Esophagus (tissue), 2 donors: Measurements from ENCODE around the gene FRRS1. TPM values are rescaled to one million over a fixed set of nuclear protein-coding genes. Genes with fewer than 3 reads are reported as not detected.

Experiments used
- H3K27ac ChIP-seq, 2 donors: one replicate each; pipeline ENCODE4 v1.5.1; 2013; ENCODE audit warnings: low read depth in 2 of 2, mild to moderate bottlenecking in 2 of 2, inconsistent platforms in 1 of 2, low read length in 1 of 2, moderate library complexity in 1 of 2
- H3K27me3 ChIP-seq, 2 donors: one replicate each; pipeline ENCODE4 v1.6.1; 2013; ENCODE audit warnings: low read length in 2 of 2, control low read depth in 1 of 2, mild to moderate bottlenecking in 1 of 2; ENCODE audit not compliant: insufficient read depth in 2 of 2, control insufficient read depth in 1 of 2
- H3K36me3 ChIP-seq, 2 donors: one replicate each; pipeline ENCODE4 v1.6.1; 2013; ENCODE audit warnings: low read length in 1 of 2; ENCODE audit not compliant: control insufficient read depth in 2 of 2, insufficient read depth in 2 of 2
- H3K4me1 ChIP-seq, 2 donors: one replicate each; pipeline ENCODE4 v1.6.1; 2013; ENCODE audit warnings: low read length in 1 of 2; ENCODE audit not compliant: control insufficient read depth in 2 of 2, insufficient read depth in 2 of 2
- H3K4me3 ChIP-seq, 2 donors: one replicate each; pipeline ENCODE4 v1.5.1; 2013; ENCODE audit warnings: low read length in 2 of 2, mild to moderate bottlenecking in 2 of 2, low read depth in 1 of 2, moderate library complexity in 1 of 2
- H3K9me3 ChIP-seq, 2 donors: one replicate each; pipeline ENCODE4 v1.6.1; 2013; ENCODE audit warnings: mild to moderate bottlenecking in 2 of 2, low read depth in 1 of 2, low read length in 1 of 2, moderate library complexity in 1 of 2; ENCODE audit not compliant: control insufficient read depth in 2 of 2, insufficient read depth in 1 of 2
- WGBS, 2 donors: extraction: QIAGEN DNeasy Blood & Tissue Kit; methylation state at CpG; one replicate each; pipeline ENCODE4 v1.1.7; 2013; 5-methylcytosine and 5-hydroxymethylcytosine counted together
- polyA plus RNA-seq, 2 donors: library from polyadenylated mRNA; stranded (reverse); fragments of 200-250 nt; gene quantifications; one replicate each; pipeline ENCODE4 v1.2.3, GENCODE V29; 2013
- donor health status: healthy with polysubstance abuse.
- donor health status: Bipolar disorder and iron deficiency.

Gene FRRS1
- polyA plus RNA-seq, 2 donors: 2.3 to 5.2 TPM

DNA sequence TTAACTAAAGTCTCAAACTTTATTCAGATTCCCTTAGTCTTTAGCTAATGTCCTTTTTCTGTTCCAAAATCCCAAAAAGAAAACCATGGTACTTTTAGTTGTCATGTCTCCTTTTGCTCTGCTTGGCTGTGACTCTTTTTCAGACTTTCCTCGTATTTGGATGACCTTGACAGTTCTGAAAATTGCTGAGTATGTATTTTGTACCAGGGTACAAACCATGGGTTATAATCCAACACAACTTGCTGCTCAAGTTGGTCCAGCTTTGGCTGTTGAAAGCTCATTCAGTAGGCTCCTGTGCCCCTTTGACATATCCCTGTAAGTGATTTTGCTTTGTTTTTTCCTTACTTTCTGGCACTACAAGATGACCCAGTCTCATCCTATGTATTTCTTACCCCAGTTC lies 68.9 kb downstream of the FRRS1 start:
- Histone ChIP-seq H3K36me3 (peaks cover under 1 to 2% of the 10 kb centered on the region in 2 donors), H3K27me3 (no peaks in the 10 kb centered on the region), H3K27ac (no peak overlapping the region), H3K4me1 (no peaks in the 10 kb centered on the region), H3K4me3 (no peak overlapping the region), H3K9me3 (no peaks in the 10 kb centered on the region)
- WGBS, 2 donors: 72% methylated on average over 1 of the region's 1 CpG

GRCh38 chr1:99696616-99697015 lies 69.8 kb downstream of the FRRS1 start:
- Histone ChIP-seq H3K27ac (no peak overlapping the region), H3K27me3 (no peaks in the 10 kb centered on the region), H3K4me3 (no peak overlapping the region), H3K9me3 (no peaks in the 10 kb centered on the region), H3K36me3 (peaks cover 6 to 7% of the 10 kb centered on the region in 2 donors), H3K4me1 (no peaks in the 10 kb centered on the region)
- 72 to 93% methylated on average over 2 of the region's 2 CpGs for WGBS, 2 donors

GRCh38 chr1:99691175-99691574 lies 75.3 kb downstream of the FRRS1 start:
- Histone ChIP-seq H3K27me3 (no peaks in the 10 kb centered on the region), H3K4me3 (no peak overlapping the region), H3K4me1 (no peaks in the 10 kb centered on the region), H3K9me3 (no peaks in the 10 kb centered on the region), H3K27ac (no peak overlapping the region), H3K36me3 (peaks cover 6 to 7% of the 10 kb centered on the region in 2 donors)
- WGBS, 2 donors: 77 to 87% methylated on average over 2 of the region's 2 CpGs

- peak overlapping the region in 1 of 2 donors; percentile 46 for H3K27ac ChIP-seq
- H3K4me1 ChIP-seq: no peaks in the 10 kb centered on the region
- no peaks in the 10 kb centered on the region for H3K27me3 ChIP-seq
- 10 to 19% methylated on average over 6 of the region's 6 CpGs for WGBS, 2 donors
- no peaks in the 10 kb centered on the region for H3K36me3 ChIP-seq
- no peak overlapping the region for H3K4me3 ChIP-seq
- no peaks in the 10 kb centered on the region for H3K9me3 ChIP-seq
These were observed 80.8 kb downstream of the FRRS1 start for GRCh38 chr1:99685516-99686180.

- Histone ChIP-seq H3K4me3 (no peak overlapping the region), H3K36me3 (peaks cover 0 to 4% of the 10 kb centered on the region in 2 donors), H3K4me1 (no peaks in the 10 kb centered on the region), H3K27me3 (no peaks in the 10 kb centered on the region), H3K27ac (no peak overlapping the region), H3K9me3 (no peaks in the 10 kb centered on the region)
- WGBS, 2 donors: 67 to 78% methylated on average over 4 of the region's 4 CpGs
These were observed 84.1 kb downstream of the FRRS1 start for GRCh38 chr1:99682291-99682751.

- H3K9me3 ChIP-seq: no peaks in the 10 kb centered on the region
- no peaks in the 10 kb centered on the region for H3K4me1 ChIP-seq
- no peaks in the 10 kb centered on the region for H3K27me3 ChIP-seq
- no peak overlapping the region for H3K4me3 ChIP-seq
- 66% methylated on average over 3 of the region's 3 CpGs for WGBS, 2 donors
- H3K36me3 ChIP-seq: peaks cover 0 to 4% of the 10 kb centered on the region in 2 donors
- no peak overlapping the region for H3K27ac ChIP-seq
These were observed 84.9 kb downstream of the FRRS1 start for GRCh38 chr1:99681583-99681982.

DNA sequence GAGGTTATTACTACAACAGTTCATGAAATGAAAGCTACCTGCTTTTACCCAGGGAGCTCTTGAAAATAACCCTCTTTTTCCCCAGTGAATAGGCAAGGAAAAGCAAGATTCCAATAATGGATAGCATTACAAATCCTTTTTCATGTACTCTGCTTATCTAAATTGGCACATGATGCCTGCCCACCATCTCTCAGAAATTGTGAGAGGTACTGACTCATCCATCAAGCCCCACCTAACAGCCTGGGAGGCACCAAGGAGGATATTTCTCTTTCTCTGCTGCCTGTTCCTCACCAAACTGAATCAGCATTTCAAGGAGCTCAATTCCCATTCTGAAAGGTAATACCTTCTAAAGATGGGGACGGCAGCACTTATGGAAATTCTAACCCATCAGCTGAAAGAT lies 86.2 kb downstream of the FRRS1 start:
- Histone ChIP-seq H3K4me3 (no peak overlapping the region), H3K4me1 (no peaks in the 10 kb centered on the region), H3K36me3 (peaks cover 0 to 4% of the 10 kb centered on the region in 2 donors), H3K27me3 (no peaks in the 10 kb centered on the region), H3K27ac (no peak overlapping the region), H3K9me3 (no peaks in the 10 kb centered on the region)
- WGBS, 2 donors: 89 to 91% methylated on average over 1 of the region's 1 CpG

- no peaks in the 10 kb centered on the region for H3K9me3 ChIP-seq
- WGBS, 2 donors: 85 to 93% methylated on average over 2 of the region's 2 CpGs
- no peak overlapping the region for H3K27ac ChIP-seq
- H3K4me1 ChIP-seq: no peaks in the 10 kb centered on the region
- H3K4me3 ChIP-seq: no peak overlapping the region
- no peaks in the 10 kb centered on the region for H3K27me3 ChIP-seq
- peaks cover 0 to 4% of the 10 kb centered on the region in 2 donors for H3K36me3 ChIP-seq
These were observed 89.0 kb downstream of the FRRS1 start for GRCh38 chr1:99677416-99677815.

DNA sequence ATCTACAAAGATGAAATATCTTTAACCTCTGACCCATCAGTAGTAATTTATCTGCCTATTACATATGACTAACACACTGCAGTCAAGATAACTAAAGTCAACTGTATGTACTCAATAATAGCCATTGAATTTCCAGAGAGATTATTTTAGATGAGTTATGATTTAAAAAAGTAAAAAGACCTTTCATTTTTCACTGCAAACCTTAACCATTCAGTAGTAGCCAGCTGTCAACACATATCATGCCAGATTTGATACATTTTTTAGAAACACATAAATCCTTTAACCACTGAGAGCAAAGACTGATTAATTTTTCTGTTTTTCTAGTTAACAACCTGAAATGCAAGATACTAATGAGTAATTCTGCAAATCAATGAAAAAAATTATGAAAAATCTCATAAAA lies 89.6 kb downstream of the FRRS1 start:
- Histone ChIP-seq H3K4me3 (no peak overlapping the region), H3K27ac (no peak overlapping the region), H3K9me3 (no peaks in the 10 kb centered on the region), H3K27me3 (no peaks in the 10 kb centered on the region), H3K4me1 (no peaks in the 10 kb centered on the region), H3K36me3 (peaks cover 0 to 4% of the 10 kb centered on the region in 2 donors)

DNA sequence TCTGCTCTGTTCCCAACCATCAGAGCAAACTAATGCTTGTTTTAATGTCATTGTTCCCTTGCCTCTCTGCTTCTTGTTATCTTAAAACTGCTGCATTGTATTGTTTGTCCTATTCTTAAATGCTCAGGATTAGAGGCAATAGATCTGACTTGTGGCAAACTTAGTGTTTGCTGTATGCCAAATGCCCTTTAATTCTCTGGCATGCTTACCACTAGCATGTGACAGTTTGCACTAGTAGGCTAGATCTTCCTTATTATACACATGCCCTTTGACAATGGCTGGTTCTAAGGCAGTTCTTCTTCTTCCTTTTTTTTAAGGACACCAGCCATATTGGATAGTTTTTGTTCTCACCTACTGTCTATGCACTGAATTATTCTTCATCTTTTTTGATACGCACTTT lies 90.4 kb downstream of the FRRS1 start:
- no peaks in the 10 kb centered on the region for H3K4me1 ChIP-seq
- no peak overlapping the region for H3K27ac ChIP-seq
- WGBS, 2 donors: 93 to 98% methylated on average over 1 of the region's 1 CpG
- H3K4me3 ChIP-seq: no peak overlapping the region
- no peaks in the 10 kb centered on the region for H3K9me3 ChIP-seq
- no peaks in the 10 kb centered on the region for H3K27me3 ChIP-seq
- peaks cover 0 to 4% of the 10 kb centered on the region in 2 donors for H3K36me3 ChIP-seq
